GM18508 (cell line): ENCODE measurements around the gene BNC2.

Experiments used
- ATAC-seq: cut with Tn5 transposase; IDR thresholded peaks from one replicate; pipeline ENCODE4 v1.9.1; 2021; ENCODE audit warnings: moderate number of reproducible peaks; ENCODE audit not compliant: insufficient read depth, unreplicated experiment

The BNC2 gene

GRCh38 chr9:16651446-16651964, 219.0 kb downstream of the BNC2 start:
- no peak for ATAC-seq

- ATAC-seq, result no peak
These were observed 224.5 kb downstream of the BNC2 start for GRCh38 chr9:16645970-16646369.

DNA sequence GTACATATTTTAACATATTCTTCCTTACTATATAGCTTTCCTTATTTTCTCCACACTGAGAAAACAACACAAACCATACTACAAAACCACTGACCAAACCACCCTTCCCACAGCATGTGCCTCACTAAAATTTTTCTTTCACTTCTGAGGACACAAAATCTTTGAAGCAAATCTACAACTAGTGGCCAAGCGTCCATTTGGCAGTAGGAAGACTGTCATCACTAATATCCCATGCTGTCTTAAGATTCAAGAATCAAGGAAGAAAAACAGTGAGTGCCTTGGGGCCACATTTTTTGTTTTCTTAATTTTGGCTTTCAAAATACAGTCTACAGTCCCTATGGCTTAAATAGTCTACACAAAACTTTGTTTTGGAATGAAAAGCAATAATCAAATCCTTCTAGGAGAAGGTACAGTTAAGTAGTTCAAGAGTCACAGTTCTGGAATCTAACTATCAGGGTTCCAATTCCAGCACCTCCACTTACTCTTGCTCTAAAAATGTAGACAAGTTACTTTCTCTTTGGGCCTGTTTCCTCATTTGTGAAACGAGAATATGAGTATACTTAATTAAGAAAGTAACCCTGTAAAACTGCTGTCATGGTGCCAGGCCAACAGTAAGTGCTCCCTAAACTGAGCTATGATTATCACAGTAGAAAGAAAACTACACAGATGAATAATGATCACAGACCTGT, 227.9 kb downstream of the BNC2 start:
- no peak for ATAC-seq

GRCh38 chr9:16640649-16641048, 229.8 kb downstream of the BNC2 start:
- ATAC-seq, result no peak

GRCh38 chr9:16639644-16640043, 230.8 kb downstream of the BNC2 start:
- ATAC-seq, result no peak

GRCh38 chr9:16637911-16638310, 232.6 kb downstream of the BNC2 start:
- ATAC-seq, result no peak

DNA sequence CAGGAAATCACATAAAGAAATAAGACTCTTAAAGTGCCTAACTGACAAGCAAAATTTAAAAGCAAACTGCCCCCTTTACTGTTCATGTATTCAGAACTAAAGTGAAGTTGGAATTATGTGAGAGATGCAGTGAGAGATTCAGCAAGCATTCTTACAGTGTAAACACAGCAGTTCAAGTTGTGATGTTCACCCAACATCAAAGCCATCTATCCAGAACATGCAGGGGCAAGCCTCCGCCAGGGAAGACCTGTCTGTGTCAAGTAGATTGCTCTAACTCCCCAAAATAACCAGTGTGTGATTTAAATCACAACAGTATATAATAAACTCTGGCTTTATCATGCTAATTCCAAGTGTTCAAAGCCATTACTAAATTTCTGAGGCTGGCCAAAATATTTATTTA, 233.3 kb downstream of the BNC2 start:
- ATAC-seq, result no peak

DNA sequence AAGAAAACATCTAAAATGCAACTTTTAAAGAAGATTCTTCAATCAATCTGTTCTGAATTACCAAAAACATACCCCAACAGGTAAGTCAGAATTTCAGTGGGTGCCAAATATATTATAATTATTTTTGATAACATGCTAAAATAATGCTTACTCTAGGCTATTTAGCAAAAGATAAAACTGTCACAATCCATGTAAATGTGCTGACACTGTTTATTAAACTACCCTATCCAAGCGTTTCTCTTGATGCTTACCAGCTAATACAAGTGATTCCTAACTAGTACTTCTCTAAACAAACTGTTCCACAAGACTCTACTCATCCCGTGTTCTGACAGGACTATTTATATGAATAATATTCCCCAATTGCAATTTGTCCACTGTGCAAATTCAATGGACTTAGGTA, 236.7 kb downstream of the BNC2 start:
- no peak for ATAC-seq

DNA sequence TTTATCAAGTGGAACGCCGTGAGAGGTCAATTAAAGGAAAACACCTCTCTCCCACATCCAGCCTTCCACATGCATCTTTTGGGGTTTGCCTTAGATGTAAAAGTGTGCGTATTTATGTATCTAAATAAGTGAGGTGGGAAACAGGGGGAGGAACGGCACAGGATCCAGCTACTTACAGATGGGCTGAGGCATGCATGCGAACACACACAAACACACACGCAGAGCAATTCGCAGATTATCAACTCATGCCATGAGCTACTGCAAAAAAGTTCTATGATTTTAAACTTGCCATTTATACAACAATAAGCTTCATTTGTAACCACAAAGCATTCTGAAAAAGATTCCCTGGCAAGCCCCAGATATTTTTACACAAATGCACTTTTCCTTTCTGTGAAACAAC, 242.1 kb downstream of the BNC2 start:
- ATAC-seq, result no peak

GRCh38 chr9:16627967-16628366, 242.5 kb downstream of the BNC2 start:
- no peak for ATAC-seq

DNA sequence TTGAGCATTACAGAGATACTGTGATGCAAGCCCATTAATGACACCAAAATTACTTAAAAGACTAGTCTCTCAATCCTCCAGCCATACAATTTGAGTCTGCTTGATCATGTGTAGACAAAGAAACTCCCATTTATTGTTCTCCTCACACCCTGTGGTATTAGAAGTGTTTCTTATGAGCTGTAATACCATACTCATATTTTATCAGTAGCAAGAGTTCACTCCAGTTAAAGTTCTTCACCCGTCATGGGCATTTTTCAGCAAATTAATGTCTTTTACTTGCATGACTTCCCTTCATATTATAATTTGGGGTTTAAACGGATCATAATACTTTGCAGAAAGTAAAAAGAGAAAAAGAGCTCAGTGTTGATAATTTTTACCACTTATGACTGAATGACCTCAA, 242.9 kb downstream of the BNC2 start:
- no peak for ATAC-seq

GRCh38 chr9:16626577-16627130, 243.8 kb downstream of the BNC2 start:
- ATAC-seq, result no peak

DNA sequence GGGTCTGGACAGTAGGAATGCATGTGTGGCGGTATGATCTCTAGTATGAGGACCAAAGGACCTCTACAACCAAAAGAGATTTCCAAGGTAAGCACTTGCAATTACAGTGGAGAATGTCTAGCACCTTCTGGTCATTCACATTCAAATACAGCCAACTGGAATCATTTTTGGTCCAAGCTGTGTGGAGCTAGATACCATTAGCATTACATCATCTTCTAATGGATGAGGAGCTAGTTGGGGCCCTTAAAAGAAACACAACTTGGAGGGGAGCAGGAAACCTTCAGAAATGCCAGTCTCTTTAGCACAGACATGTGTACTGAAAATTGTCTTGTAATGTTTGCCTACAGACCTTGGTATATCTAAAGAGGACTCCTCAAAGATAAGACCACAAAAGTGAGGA, 244.7 kb downstream of the BNC2 start:
- ATAC-seq, result no peak

DNA sequence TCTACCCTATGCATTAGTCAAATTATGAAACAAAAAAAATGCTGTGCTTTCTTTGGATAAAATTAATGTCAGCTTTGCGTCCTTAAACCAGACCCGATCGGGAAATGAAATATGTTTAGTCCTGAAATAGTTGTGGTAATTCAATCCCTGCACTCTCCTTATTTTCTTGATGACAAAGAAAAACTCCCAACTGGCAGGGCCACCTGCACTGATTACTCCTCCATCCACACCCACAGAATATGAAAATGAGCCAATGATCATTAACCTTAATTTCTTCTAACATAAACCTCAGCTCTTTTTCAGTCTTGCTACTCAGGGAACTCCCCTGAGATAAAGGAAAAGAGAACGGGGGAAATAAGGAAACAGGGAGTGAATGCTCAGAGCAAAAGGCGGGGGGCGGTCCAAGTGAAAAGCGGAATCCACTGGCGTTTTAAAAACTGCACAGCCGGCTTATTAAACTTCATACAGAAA, 245.3 kb downstream of the BNC2 start:
- ATAC-seq, result no peak

DNA sequence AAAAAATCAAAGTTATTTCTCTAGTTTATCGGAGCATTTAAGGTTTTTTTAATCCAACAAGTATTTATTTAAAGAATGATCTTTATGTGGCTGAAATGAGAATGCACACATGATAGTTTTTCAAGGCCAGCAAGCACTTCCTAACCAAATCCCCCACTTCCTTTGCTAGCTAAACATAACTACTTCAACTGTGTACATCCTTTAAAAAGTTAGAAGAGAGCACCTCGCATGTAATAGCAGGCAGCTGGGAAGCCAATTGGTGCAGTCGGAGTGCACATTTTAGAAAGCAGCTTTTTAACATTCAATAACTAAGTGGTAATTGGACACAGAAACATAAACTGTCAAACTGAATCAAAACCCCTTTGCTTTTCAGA, 245.7 kb downstream of the BNC2 start:
- ATAC-seq, result no peak

GRCh38 chr9:16623989-16624743, 246.3 kb downstream of the BNC2 start:
- no peak for ATAC-seq

GRCh38 chr9:16622541-16622940, 247.9 kb downstream of the BNC2 start:
- no peak for ATAC-seq

GRCh38 chr9:16619914-16620520, 250.5 kb downstream of the BNC2 start:
- no peak for ATAC-seq

GRCh38 chr9:16619402-16619801, 251.1 kb downstream of the BNC2 start:
- no peak for ATAC-seq

GRCh38 chr9:16618524-16618923, 251.9 kb downstream of the BNC2 start:
- no peak for ATAC-seq

GRCh38 chr9:16616686-16617085, 253.8 kb downstream of the BNC2 start:
- no peak for ATAC-seq
